Pancreas (tissue), 10 donors: Measurements from ENCODE around the gene SFRP5. TPM values are rescaled to one million over a fixed set of nuclear protein-coding genes. Genes with fewer than 3 reads are reported as not detected.

Experiments used
- ATAC-seq, 4 donors: fragments of 200-7000 bp; cut with Tn5 transposase; one replicate each; pipeline versions ENCODE4 v1.8.0 to v1.9.1; 2020; ENCODE audit warnings: mild to moderate bottlenecking in 4 of 4, moderate library complexity in 4 of 4
- DNase-seq, 6 donors: peaks; one replicate each; pipeline ENCODE4 v3.0.0-alpha.2; 2020
- FAIRE-seq: peaks from 2 replicates; lab custom pipeline; 2012; peaks lifted over from hg19 to GRCh38; lab: Jason Lieb, UNC
- H3K27ac ChIP-seq, 4 donors: fragments of 200-600 bp; sonication (generic); 1 replicate in 3 of 4; 2 replicates in 1 of 4; pipeline versions ENCODE4 v1.5.0 to v1.8.0; 2020
- H3K27me3 ChIP-seq, 4 donors: fragments of 200-600 bp; one replicate each; pipeline ENCODE4 v1.8.0; 2021
- H3K36me3 ChIP-seq, 3 donors: fragments of 200-600 bp; sonication (generic) in 1 of 3; one replicate each; pipeline versions ENCODE4 v1.5.0 to v1.8.0; 2020 to 2021
- H3K4me1 ChIP-seq, 3 donors: fragments of 200-600 bp; one replicate each; pipeline ENCODE4 v1.8.0; 2021
- H3K4me3 ChIP-seq, 4 donors: fragments of 200-600 bp; sonication (generic) in 2 of 4; one replicate each; pipeline versions ENCODE4 v1.5.0 to v1.8.0; 2020 to 2021
- H3K9me3 ChIP-seq, 4 donors: fragments of 200-600 bp; one replicate each; pipeline ENCODE4 v1.8.0; 2021
- CTCF ChIP-seq, 4 donors: fragments of 200-600 bp; sonication (generic) in 3 of 4; IDR thresholded peaks; one replicate each; pipeline versions ENCODE4 v1.5.0 to v1.8.0; 2021; ENCODE audit warnings: antibody characterized with exemption in 4 of 4
- WGBS, 2 donors: extraction: QIAGEN DNeasy Blood & Tissue Kit; methylation state at CpG; one replicate each; pipeline ENCODE4 v1.1.7; 2013; 5-methylcytosine and 5-hydroxymethylcytosine counted together
- intact Hi-C, 3 donors: fragments of 100-400 bp; cut with DNase I; formaldehyde crosslinking; loops; one replicate each; pipeline versions ENCODE4 v1.11.1 to v1.14.2; 2022
- polyA plus RNA-seq, 2 donors: library from polyadenylated mRNA; stranded (reverse); fragments of 200-250 nt; gene quantifications; one replicate each; pipeline ENCODE4 v1.2.3, GENCODE V29; 2013
- total RNA-seq, 6 donors: library from RNA; stranded (reverse); fragmentation: NEBNext Ultra II Directional in 4 of 6; extraction: Animal tissue kit (Norgen Biotek cat#: 25700) in 4 of 6; gene quantifications; one replicate each; pipeline versions ENCODE4 v1.2.1 to v1.2.4, GENCODE V29; 2021 to 2023
- donor health status: healthy with polysubstance abuse.
- donor health status: DM: no; HTN: no; CAD: no; lungs with moderate emphysema.
- donor health status: DM: no; HTN: no; CAD: no.
- donor health status: control.
- donor health status: control.
- donor health status: Bipolar disorder and iron deficiency.
- donor health status: DM: yes; HTN: yes; CAD: no.
- donor health status: DM: no; HTN: no; CAD: no.
- donor health status: DM: no; HTN: no; CAD: no.
- donor health status: DM: yes; HTN: yes; CAD: no.

SFRP5 gene
- total and polyA plus RNA-seq, 8 donors, result 59.8 to 180 (median 78.5) TPM

- WGBS, 2 donors, result 66 to 70% methylated on average over 4 of the region's 4 CpGs
- Histone ChIP-seq H3K9me3 (no peaks in the 10 kb centered on the region), H3K4me1 (peaks cover 31 to 61% (median 40%) of the 10 kb centered on the region in 3 donors), H3K36me3 (no peaks in the 10 kb centered on the region), H3K4me3 (no peak overlapping the region), H3K27ac (peak overlapping the region in 1 of 4 donors; percentile 88), H3K27me3 (no peaks in the 10 kb centered on the region)
- intact Hi-C loops, result no loop called here
- DNase-seq (no peak), FAIRE-seq (no peak), ATAC-seq (no peak)
- TF ChIP-seq CTCF (IDR thresholded peaks at IDR 0.05), result no peak
These were observed 7.7 kb upstream of the SFRP5 start for GRCh38 chr10:97779492-97779891.

DNA sequence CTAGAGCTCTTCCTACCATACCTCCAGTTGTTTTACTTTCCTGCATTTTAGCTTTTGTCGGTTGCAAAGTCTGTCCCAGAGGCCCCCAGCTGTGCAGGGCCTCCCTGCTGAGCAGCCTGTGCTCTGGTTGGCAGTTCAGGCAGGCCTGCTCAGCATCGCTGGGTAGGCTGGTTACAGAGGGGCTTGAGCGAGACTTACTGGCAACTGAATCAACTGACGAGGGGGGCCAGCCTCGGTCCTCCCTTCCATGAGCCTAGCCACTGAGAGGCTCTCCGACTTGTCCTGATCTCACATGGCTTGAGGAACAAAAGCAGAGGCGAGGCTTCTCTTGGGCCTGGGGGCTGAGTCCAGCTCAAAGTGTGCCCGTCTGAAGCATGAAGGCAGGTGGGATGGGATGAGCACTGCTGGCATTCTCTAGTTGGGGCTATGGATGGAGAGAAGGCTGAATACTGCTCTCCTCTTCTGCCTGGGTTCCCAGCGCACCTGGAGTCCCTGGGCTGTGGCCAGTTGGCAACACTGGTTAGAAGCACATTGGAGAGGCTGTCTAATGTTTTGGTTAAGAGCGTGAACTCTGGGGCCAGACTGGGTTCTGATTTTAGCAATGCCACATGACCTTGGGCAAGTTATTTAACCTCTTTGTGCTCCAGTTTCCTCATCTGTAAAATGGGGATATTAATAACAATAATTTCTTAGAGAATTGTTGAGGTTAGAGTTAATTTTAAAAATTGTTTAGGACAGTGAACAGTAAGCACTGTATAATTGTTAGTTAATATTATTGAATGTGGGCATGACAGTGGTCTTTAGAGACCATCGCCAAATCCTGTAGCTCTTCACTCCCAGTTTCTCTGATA lies 6.9 kb upstream of the SFRP5 start:
- Histone ChIP-seq H3K4me3 (no peak overlapping the region), H3K27ac (peak overlapping the region in 3 of 4 donors; percentile 13 to 31 (median 30)), H3K27me3 (no peaks in the 10 kb centered on the region), H3K9me3 (no peaks in the 10 kb centered on the region), H3K36me3 (no peaks in the 10 kb centered on the region), H3K4me1 (peaks cover 33 to 62% (median 41%) of the 10 kb centered on the region in 3 donors)
- peak in 2 of 4 donors; percentile 14 to 17 for ATAC-seq
- peak in 4 of 6 donors; percentile 56 to 67 (median 61) for DNase-seq
- intact Hi-C loops, result no loop called here
- TF ChIP-seq CTCF (IDR thresholded peaks at IDR 0.05), result no peak
- WGBS, 2 donors, result 71 to 79% methylated on average over 11 of the region's 11 CpGs
- no peak for FAIRE-seq

GRCh38 chr10:97777143-97777542 lies 5.3 kb upstream of the SFRP5 start:
- ATAC-seq (no peak), DNase-seq (no peak), FAIRE-seq (no peak)
- Histone ChIP-seq H3K9me3 (no peaks in the 10 kb centered on the region), H3K4me3 (no peak overlapping the region), H3K4me1 (peaks cover 29 to 61% (median 37%) of the 10 kb centered on the region in 3 donors), H3K27me3 (no peaks in the 10 kb centered on the region), H3K36me3 (no peaks in the 10 kb centered on the region), H3K27ac (peak overlapping the region in 1 of 4 donors; percentile 7)
- intact Hi-C loops, result no loop called here
- 68 to 74% methylated on average over 4 of the region's 4 CpGs for WGBS, 2 donors
- no peak for TF ChIP-seq CTCF (IDR thresholded peaks at IDR 0.05)

DNA sequence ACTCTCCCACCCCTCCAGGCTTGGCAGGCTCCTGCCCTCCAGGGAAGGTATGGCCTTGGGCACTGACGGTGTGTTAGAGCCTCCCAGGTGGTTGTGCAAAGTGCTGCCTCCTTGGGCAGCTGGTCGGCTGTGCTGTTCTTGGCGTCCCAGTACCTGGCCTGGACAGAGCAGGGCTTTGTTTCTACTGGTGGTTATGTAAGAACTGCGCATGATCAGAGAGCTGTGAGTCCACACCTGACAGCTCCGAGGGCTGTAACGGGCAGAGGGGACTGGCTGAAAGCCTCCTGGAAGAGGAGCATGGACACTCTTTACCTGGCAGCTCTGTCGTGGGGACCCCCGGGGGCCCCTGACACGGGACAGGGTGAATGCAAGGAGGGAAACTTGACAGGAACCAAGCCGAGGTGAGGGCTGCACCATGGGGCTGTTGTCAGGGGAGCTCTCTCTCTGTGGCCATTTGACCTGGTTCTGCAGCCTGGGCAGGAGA lies 3.1 kb upstream of the SFRP5 start:
- DNase-seq, result peak; percentile 70 to 94 (median 86)
- intact Hi-C loops, result no loop called here
- peak overlapping the region in 2 of 4 donors; percentile 6 to 26 for H3K4me3 ChIP-seq
- H3K36me3 ChIP-seq, result no peaks in the 10 kb centered on the region
- peaks cover 7 to 46% (median 20%) of the 10 kb centered on the region in 3 donors for H3K4me1 ChIP-seq
- H3K9me3 ChIP-seq, result no peaks in the 10 kb centered on the region
- no peaks in the 10 kb centered on the region for H3K27me3 ChIP-seq
- WGBS, 2 donors, result 7 to 11% methylated on average over 10 of the region's 10 CpGs
- peak; percentile 72 to 86 (median 80) for ATAC-seq
- no peak for FAIRE-seq
- peak overlapping the region; percentile 33 to 87 (median 66) for H3K27ac ChIP-seq
- TF ChIP-seq CTCF (IDR thresholded peaks at IDR 0.05), result no peak
